HCT116 (cell line): Measurements from ENCODE around the gene MAP3K12. TPM values are rescaled to one million over a fixed set of nuclear protein-coding genes. Genes with fewer than 3 reads are reported as not detected.

ENCODE experiments used
- ATAC-seq: fragments of 200-7000 bp; cut with Tn5 transposase; 2 replicates; pipeline ENCODE4 v1.9.1; 2020; ENCODE audit warnings: mild to moderate bottlenecking, moderate library complexity
- BruUV-seq: library from RNA; stranded (reverse); fragments of 400-500 nt; replicated peaks from 2 replicates; lab custom pipeline; 2021; lab: Mats Ljungman, UMichigan
- CTCF ChIA-PET: fragments of 300-600 bp; sonication (Branson Sonifier 250); formaldehyde crosslinking; loops from one replicate; lab custom pipeline; 2021; ENCODE audit warnings: antibody characterized with exemption; lab: Charles Lee
- POLR2A ChIA-PET: fragments of 300-600, 350-600 bp; sonication (Branson Sonifier 250); formaldehyde crosslinking; loops from one replicate; lab custom pipeline; 2021; ENCODE audit warnings: antibody characterized with exemption; lab: Charles Lee
- RAD21 ChIA-PET, 2 experiments: fragments of 300-600 bp; sonication (Branson Sonifier 250); formaldehyde crosslinking; loops; one replicate each; lab custom pipeline; 2023; ENCODE audit warnings: low total read pairs in 2 of 2; ENCODE audit not compliant: uncharacterized antibody in 2 of 2, unreplicated experiment in 2 of 2, low non-redundant PET in 1 of 2; lab: Charles Lee
- DNase-seq: peaks from one replicate; pipeline ENCODE4 v3.0.0-alpha.2; 2010; ENCODE audit warnings: low read depth, low spot score
- H2AFZ ChIP-seq: fragments of 200-600 bp; shearing (Covaris generic), sonication (generic); 2 replicates; pipeline ENCODE4 v1.6.1; 2017; ENCODE audit warnings: low read depth, mixed run types, mixed read lengths, antibody characterized with exemption, low read length; ENCODE audit not compliant: poor library complexity, severe bottlenecking
- H3K27ac ChIP-seq: 2 replicates; pipeline ENCODE4 v1.5.1; 2012; ENCODE audit warnings: low read depth, low read length
- H3K27me3 ChIP-seq: fragments of 200-600 bp; sonication (generic); 2 replicates; pipeline ENCODE4 v1.6.1; 2016; ENCODE audit warnings: mixed run types, low read length, mixed read lengths; ENCODE audit not compliant: insufficient read depth
- H3K36me3 ChIP-seq, 2 experiments: fragments of 200-500 bp in 1 of 2; fragments of 200-600 bp in 1 of 2; sonication (Bioruptor generic) in 1 of 2; sonication (generic) in 1 of 2; 2 replicates each; pipeline versions ENCODE4 v1.5.1 to v1.6.1; 2014 to 2016; ENCODE audit warnings: low read length in 2 of 2, inconsistent platforms in 1 of 2, mixed read lengths in 1 of 2, mixed run types in 1 of 2; ENCODE audit not compliant: insufficient read depth in 2 of 2, control insufficient read depth in 1 of 2
- H3K4me1 ChIP-seq, 2 experiments: fragments of 200-600 bp in 1 of 2; sonication (generic) in 1 of 2; 2 replicates each; pipeline versions ENCODE4 v1.5.1 to v1.6.1; 2012 to 2017; ENCODE audit warnings: low read length in 2 of 2, inconsistent platforms in 1 of 2, mild to moderate bottlenecking in 1 of 2, mixed read lengths in 1 of 2, mixed run types in 1 of 2, moderate library complexity in 1 of 2; ENCODE audit not compliant: insufficient read depth in 2 of 2, control insufficient read depth in 1 of 2
- H3K4me2 ChIP-seq: fragments of 200-600 bp; sonication (generic); 2 replicates; pipeline ENCODE4 v1.6.1; 2017; ENCODE audit warnings: mixed run types, low read length, mixed read lengths
- H3K4me3 ChIP-seq, 2 experiments: fragments of 200-600 bp in 1 of 2; sonication (generic) in 1 of 2; replicated peaks in 1 of 2; 2 replicates each; pipeline ENCODE4 v1.5.1; 2011 to 2016; ENCODE audit warnings: low read length in 2 of 2, control low read depth in 1 of 2, low read depth in 1 of 2, mild to moderate bottlenecking in 1 of 2, mixed read lengths in 1 of 2, mixed run types in 1 of 2
- H3K79me2 ChIP-seq: fragments of 200-600 bp; sonication (generic); 2 replicates; pipeline ENCODE4 v1.6.1; 2017; ENCODE audit warnings: mild to moderate bottlenecking, mixed run types, low read length, moderate library complexity, mixed read lengths; ENCODE audit not compliant: insufficient read depth
- H3K9ac ChIP-seq: fragments of 200-600 bp; sonication (generic); 2 replicates; pipeline ENCODE4 v1.6.1; 2016; ENCODE audit warnings: low read length, mixed read lengths
- H3K9me2 ChIP-seq: fragments of 200-600 bp; sonication (generic), shearing (Covaris generic); 2 replicates; pipeline ENCODE4 v1.6.1; 2017; ENCODE audit warnings: mixed run types, mild to moderate bottlenecking, moderate library complexity; ENCODE audit not compliant: insufficient read depth
- H3K9me3 ChIP-seq, 2 experiments: fragments of 200-500 bp in 1 of 2; fragments of 200-600 bp in 1 of 2; sonication (Bioruptor generic) in 1 of 2; sonication (generic) in 1 of 2; 2 replicates each; pipeline ENCODE4 v1.6.1; 2014 to 2017; ENCODE audit warnings: low read length in 2 of 2, mixed read lengths in 2 of 2, inconsistent platforms in 1 of 2, low read depth in 1 of 2, mild to moderate bottlenecking in 1 of 2, mixed run types in 1 of 2, moderate library complexity in 1 of 2; ENCODE audit not compliant: control insufficient read depth in 1 of 2, insufficient read depth in 1 of 2
- H4K20me1 ChIP-seq: fragments of 200-600 bp; sonication (generic), shearing (Covaris generic); 2 replicates; pipeline ENCODE4 v1.6.1; 2017; ENCODE audit warnings: mixed run types, mild to moderate bottlenecking, moderate library complexity; ENCODE audit not compliant: insufficient read depth
- CBX3 ChIP-seq: IDR thresholded peaks from 2 replicates; pipeline ENCODE4 v1.6.1; 2012; ENCODE audit warnings: low read depth
- EGR1 ChIP-seq: IDR thresholded peaks from 2 replicates; pipeline ENCODE4 v1.6.1; 2012; ENCODE audit warnings: low read depth
- EZH2phosphoT487 ChIP-seq: fragments of 200-600 bp; IDR thresholded peaks from 2 replicates; pipeline ENCODE4 v1.6.1; 2018; ENCODE audit warnings: antibody characterized with exemption, borderline replicate concordance
- FOSL1 ChIP-seq: IDR thresholded peaks from 2 replicates; pipeline ENCODE4 v1.6.1; 2012; ENCODE audit warnings: low read depth
- MAX ChIP-seq: IDR thresholded peaks from 2 replicates; pipeline ENCODE4 v1.6.1; 2012
- POLR2AphosphoS5 ChIP-seq: IDR thresholded peaks from 2 replicates; pipeline ENCODE4 v1.6.1; 2011; ENCODE audit warnings: mild to moderate bottlenecking, low read depth, low read length, moderate library complexity
- RAD21 ChIP-seq: IDR thresholded peaks from 2 replicates; pipeline ENCODE4 v1.6.1; 2012; ENCODE audit warnings: low read depth, mild to moderate bottlenecking
- SP1 ChIP-seq: IDR thresholded peaks from 2 replicates; pipeline ENCODE4 v1.6.1; 2012; ENCODE audit warnings: low read depth
- SRF ChIP-seq: IDR thresholded peaks from 2 replicates; pipeline ENCODE4 v1.6.1; 2012; ENCODE audit warnings: low read depth
- TCF7L2 ChIP-seq: IDR thresholded peaks from 2 replicates; pipeline ENCODE4 v1.7.0; 2011; ENCODE audit warnings: borderline replicate concordance, inconsistent platforms; ENCODE audit not compliant: insufficient read depth, insufficient read length; ENCODE audit errors: extremely low read depth
- ZFX ChIP-seq: fragments of 450-650 bp; IDR thresholded peaks from 2 replicates; pipeline ENCODE4 v1.6.1; 2017
- intact Hi-C: fragments of 100-400 bp; cut with micrococcal nuclease; formaldehyde crosslinking; loops from 2 replicates; pipeline ENCODE4 v1.10.0; 2022
- total RNA-seq: library from RNA; stranded (reverse); gene quantifications from one replicate; pipeline ENCODE4 v1.2.1, GENCODE V29; 2021; ENCODE audit not compliant: unreplicated experiment
- TF ChIP-seq, protein P1 (sequence below), 3 experiments: fragments of 200-600 bp in 1 of 3; sonication (generic) in 1 of 3; IDR thresholded peaks in 2 of 3; conservative IDR thresholded peaks in 1 of 3; 2 replicates each; pipeline ENCODE4 v1.5.1; 2012 to 2017; ENCODE audit warnings: low read depth in 2 of 3, low read length in 2 of 3, antibody characterized with exemption in 1 of 3, borderline replicate concordance in 1 of 3, control low read depth in 1 of 3, mild to moderate bottlenecking in 1 of 3, mixed read lengths in 1 of 3, mixed run types in 1 of 3, moderate library complexity in 1 of 3; ENCODE audit not compliant: insufficient read depth in 1 of 3
- TF ChIP-seq, protein P2 (sequence below): IDR thresholded peaks from 2 replicates; pipeline ENCODE4 v1.6.1; 2012

Gene MAP3K12
- total RNA-seq, 1 experiment from 2014 or later, result 16.3 TPM

DNA sequence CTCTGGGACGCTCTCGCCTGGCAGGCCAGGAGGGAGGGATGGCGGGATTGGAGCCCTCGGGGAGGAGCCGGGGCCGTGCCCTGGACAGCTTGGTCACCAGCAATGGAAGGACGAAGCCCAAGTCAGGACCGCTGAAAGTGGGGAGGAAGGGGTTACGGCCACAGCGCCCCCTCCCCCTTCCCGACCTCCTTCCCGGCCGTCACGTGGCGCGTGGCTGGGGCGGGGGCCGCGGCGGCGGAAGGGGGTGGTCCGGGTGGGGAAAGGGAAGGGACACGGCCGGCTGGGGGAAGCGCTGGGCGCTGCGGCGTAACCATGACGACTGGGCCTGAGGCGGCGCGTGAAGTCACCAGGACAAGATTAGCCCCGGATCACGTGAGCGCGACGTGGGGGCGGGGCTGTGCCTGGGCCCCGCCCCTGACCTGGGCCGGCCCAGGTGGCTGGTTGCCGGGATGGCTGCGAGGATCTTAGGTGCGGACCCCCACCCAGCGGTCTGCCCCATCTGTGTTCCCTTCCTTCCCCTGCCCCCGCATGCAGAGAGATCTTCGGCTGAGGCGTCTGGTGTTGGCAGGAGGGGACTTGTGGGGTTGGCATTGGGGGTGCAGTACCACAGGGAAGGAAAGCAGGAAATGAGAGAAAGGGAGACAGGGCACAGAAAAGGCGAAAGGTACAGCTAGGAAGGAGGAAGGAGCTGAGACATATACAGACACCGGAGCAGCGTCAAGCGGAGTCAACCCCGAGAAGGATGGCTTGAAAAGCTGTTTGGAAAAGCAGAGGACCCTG lies 6.2 kb downstream of the MAP3K12 start:
- Histone ChIP-seq H3K9me3 (no peaks in the 10 kb centered on the region), H3K27me3 (no peaks in the 10 kb centered on the region), H3K4me2 (peak overlapping the region; percentile 89), H4K20me1 (no peaks in the 10 kb centered on the region), H3K9ac (peak overlapping the region; percentile 56), H3K9me2 (no peaks in the 10 kb centered on the region), H3K4me3 (peak overlapping the region; percentile 41 to 59), H3K27ac (peak overlapping the region; percentile 41), H3K36me3 (no peaks in the 10 kb centered on the region), H3K79me2 (no peaks in the 10 kb centered on the region), H2AFZ (no peak overlapping the region), H3K4me1 (peaks cover 14 to 28% of the 10 kb centered on the region in 2 experiments)
- POLR2A ChIA-PET, result no interaction called here
- ATAC-seq (peak; percentile 92), DNase-seq (peak; percentile 64)
- TF ChIP-seq TCF7L2 (no peak), EGR1 (no peak), ZFX (no peak), EZH2phosphoT487 (no peak), POLR2AphosphoS5 (peak; percentile 81), RAD21 (no peak), CBX3 (no peak), FOSL1 (no peak), SP1 (no peak)
- RAD21 ChIA-PET, result no interaction called here
- BruUV-seq, result no TSS peak
- CTCF ChIA-PET, result interaction anchor here (1.2 kb wide), 1 partner anchor 141 kb away, joined by 3 read pairs; no protein-coding TSS in a partner anchor
- intact Hi-C loops, result no loop called here

DNA sequence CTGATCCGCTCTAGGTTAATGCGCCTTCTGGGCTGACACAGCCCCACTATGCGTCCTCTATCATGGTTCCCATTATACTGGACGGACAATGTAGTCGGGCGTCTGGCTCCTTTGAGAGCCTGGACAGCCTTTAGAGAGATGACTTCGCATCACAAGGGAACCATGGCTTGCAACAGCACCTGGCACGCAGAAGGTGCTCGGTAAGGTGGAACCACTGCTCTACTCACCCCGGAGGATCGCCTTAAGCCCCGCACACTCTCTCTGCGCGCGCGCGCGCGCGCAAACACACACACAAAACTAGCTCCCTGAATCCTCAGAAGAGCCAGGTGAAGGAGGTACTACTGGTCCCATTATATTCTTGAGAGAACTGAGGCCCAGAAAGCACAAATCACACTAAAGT lies 7.1 kb downstream of the MAP3K12 start:
- no TSS peak for BruUV-seq
- Histone ChIP-seq H3K9ac (peak overlapping the region; percentile 56; the same call in 1 of the 2 replicates), H3K4me2 (peak overlapping the region; percentile 89)

More for the DNA sequence above, 7.1 kb downstream of the MAP3K12 start:
- Histone ChIP-seq H3K4me1 (peaks cover 14 to 28% of the 10 kb centered on the region in 2 experiments), H3K79me2 (no peaks in the 10 kb centered on the region), H4K20me1 (no peaks in the 10 kb centered on the region), H3K27ac (no peak overlapping the region), H3K4me3 (0 out of 4 replicates have a peak overlapping the region, but pooled peaks of 1 of the 2 experiments have one; percentile 59), H3K27me3 (no peaks in the 10 kb centered on the region), H2AFZ (no peak overlapping the region), H3K9me2 (no peaks in the 10 kb centered on the region), H3K9me3 (no peaks in the 10 kb centered on the region), H3K36me3 (peaks cover 0 to 5% of the 10 kb centered on the region in 2 experiments; a peak in 1 of 4 replicates)
- intact Hi-C loops, result no loop called here
- TF ChIP-seq EZH2phosphoT487 (no peak), MAX (no peak), SRF (no peak)
- TF ChIP-seq, protein P1, sequence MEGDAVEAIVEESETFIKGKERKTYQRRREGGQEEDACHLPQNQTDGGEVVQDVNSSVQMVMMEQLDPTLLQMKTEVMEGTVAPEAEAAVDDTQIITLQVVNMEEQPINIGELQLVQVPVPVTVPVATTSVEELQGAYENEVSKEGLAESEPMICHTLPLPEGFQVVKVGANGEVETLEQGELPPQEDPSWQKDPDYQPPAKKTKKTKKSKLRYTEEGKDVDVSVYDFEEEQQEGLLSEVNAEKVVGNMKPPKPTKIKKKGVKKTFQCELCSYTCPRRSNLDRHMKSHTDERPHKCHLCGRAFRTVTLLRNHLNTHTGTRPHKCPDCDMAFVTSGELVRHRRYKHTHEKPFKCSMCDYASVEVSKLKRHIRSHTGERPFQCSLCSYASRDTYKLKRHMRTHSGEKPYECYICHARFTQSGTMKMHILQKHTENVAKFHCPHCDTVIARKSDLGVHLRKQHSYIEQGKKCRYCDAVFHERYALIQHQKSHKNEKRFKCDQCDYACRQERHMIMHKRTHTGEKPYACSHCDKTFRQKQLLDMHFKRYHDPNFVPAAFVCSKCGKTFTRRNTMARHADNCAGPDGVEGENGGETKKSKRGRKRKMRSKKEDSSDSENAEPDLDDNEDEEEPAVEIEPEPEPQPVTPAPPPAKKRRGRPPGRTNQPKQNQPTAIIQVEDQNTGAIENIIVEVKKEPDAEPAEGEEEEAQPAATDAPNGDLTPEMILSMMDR (IDR thresholded peaks at IDR 0.05 in 2 of 3, conservative IDR thresholded peaks at IDR 0.05 in 1 of 3; ENCODE audit: borderline replicate concordance in 1 of 3, insufficient read depth in 1 of 3, low read depth in 2 of 3, low read length in 2 of 3), result no peak
- TF ChIP-seq, protein P2, sequence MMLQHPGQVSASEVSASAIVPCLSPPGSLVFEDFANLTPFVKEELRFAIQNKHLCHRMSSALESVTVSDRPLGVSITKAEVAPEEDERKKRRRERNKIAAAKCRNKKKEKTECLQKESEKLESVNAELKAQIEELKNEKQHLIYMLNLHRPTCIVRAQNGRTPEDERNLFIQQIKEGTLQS, result no peak
- RAD21 ChIA-PET, result no interaction called here
- DNase-seq (no peak), ATAC-seq (no peak)
- CTCF ChIA-PET, result interaction anchor here (1.2 kb wide), 1 partner anchor 140 kb away, joined by 3 read pairs; no protein-coding TSS in a partner anchor
- POLR2A ChIA-PET, result interaction anchor here (1.2 to 1.4 kb wide), 2 partner anchors 8 to 9 kb away, joined by 4 to 5 read pairs; no protein-coding TSS in a partner anchor
